ENCODE measurements around the gene IGSF6. TPM values are rescaled to one million over a fixed set of nuclear protein-coding genes. Genes with fewer than 3 reads are reported as not detected.

Gene IGSF6
- total and polyA plus RNA-seq, 2 of the 13 experiments (the other 11 are each of a cell fraction or from before 2014, with no cell fraction given) = not detected

- TF ChIP-seq MLX (CRISPR knock-in tag; IDR thresholded peaks at IDR 0.05) (0 out of 2 replicates have a peak, but pooled peaks have one; percentile 26), POGZ (CRISPR knock-in tag; IDR thresholded peaks at IDR 0.05) (no peak), SNRNP70 (IDR thresholded peaks at IDR 0.05; ENCODE audit: low read depth, low read length) (no peak), TGIF2 (CRISPR knock-in tag; IDR thresholded peaks at IDR 0.05) (no peak), ZNF563 (CRISPR knock-in tag; IDR thresholded peaks at IDR 0.05) (no peak), GMEB2 (CRISPR knock-in tag; IDR thresholded peaks at IDR 0.05; ENCODE audit: low read depth) (no peak), HES4 (CRISPR knock-in tag; IDR thresholded peaks at IDR 0.05; ENCODE audit: borderline replicate concordance) (peak; percentile 51; the same call in 1 of the 2 replicates), ZNF383 (CRISPR knock-in tag; IDR thresholded peaks at IDR 0.05; ENCODE audit: borderline replicate concordance) (no peak), ZSCAN5A (CRISPR knock-in tag; IDR thresholded peaks at IDR 0.05; ENCODE audit: borderline replicate concordance) (no peak), SP4 (CRISPR knock-in tag; IDR thresholded peaks at IDR 0.05) (no peak), SALL1 (CRISPR knock-in tag; IDR thresholded peaks at IDR 0.05) (peak; percentile 71), ZNF232 (CRISPR knock-in tag; IDR thresholded peaks at IDR 0.05; ENCODE audit: borderline replicate concordance) (peak; percentile 92), IRF9 (CRISPR knock-in tag; IDR thresholded peaks at IDR 0.05; ENCODE audit: borderline replicate concordance) (no peak), SMAD1 (CRISPR knock-in tag; IDR thresholded peaks at IDR 0.05; ENCODE audit: borderline replicate concordance, low read depth) (no peak), SMARCC2 (IDR thresholded peaks at IDR 0.05) (no peak), ZNF678 (CRISPR knock-in tag; IDR thresholded peaks at IDR 0.05) (0 out of 2 replicates have a peak, but pooled peaks have one; percentile 73), ZKSCAN8 (CRISPR knock-in tag; IDR thresholded peaks at IDR 0.05; ENCODE audit: borderline replicate concordance) (no peak), ZNF264 (CRISPR knock-in tag; IDR thresholded peaks at IDR 0.05) (0 out of 2 replicates have a peak, but pooled peaks have one; percentile 29), HDAC1 (CRISPR knock-in tag; IDR thresholded peaks at IDR 0.05) (no peak), ZBTB44 (CRISPR knock-in tag; IDR thresholded peaks at IDR 0.05) (peak; percentile 51; the same call in 1 of the 2 replicates), ZNF7 (CRISPR knock-in tag; IDR thresholded peaks at IDR 0.05) (0 out of 2 replicates have a peak, but pooled peaks have one; percentile 11), ZNF564 (CRISPR knock-in tag; IDR thresholded peaks at IDR 0.05) (0 out of 2 replicates have a peak, but pooled peaks have one; percentile 37), SRSF9 (IDR thresholded peaks at IDR 0.05; ENCODE audit: borderline replicate concordance, insufficient read depth, low read depth, low read length, poor library complexity, severe bottlenecking) (no peak), DBP (CRISPR knock-in tag; IDR thresholded peaks at IDR 0.05; ENCODE audit: not compliant biosample characterization) (peak; percentile 41)
Observed at GRCh38 chr16:21685034-21685455, 32.6 kb upstream of the IGSF6 start (continued).
